Inflammatory macrophage treated with lipopolysaccharide for 1 hour (primary cell): ENCODE data around the gene SPTBN4.
A peak's percentile ranks its signal among the peaks of the same experiment; 100 is the strongest.
"Not testable (repeated sequence)": the region's sequence is repeated elsewhere in the genome, so short reads cannot be mapped to it uniquely, and the experiment has no call there.

ENCODE experiments used
- DNase-seq, 2 donors: peaks; one replicate each; pipeline ENCODE4 v3.0.0-alpha.2; 2020 to 2022

SPTBN4 gene

GRCh38 chr19:40533508-40533907 lies 66.7 kb downstream of the SPTBN4 start:
- no peak for DNase-seq

- DNase-seq: no peak
These were observed 67.3 kb downstream of the SPTBN4 start for GRCh38 chr19:40534148-40534547.

- no peak for DNase-seq
These were observed 72.3 kb downstream of the SPTBN4 start for GRCh38 chr19:40539070-40539469.

GRCh38 chr19:40542202-40542859 lies 75.5 kb downstream of the SPTBN4 start:
- DNase-seq: no peak

GRCh38 chr19:40543029-40543597 lies 76.3 kb downstream of the SPTBN4 start:
- DNase-seq: no peak

- not testable (repeated sequence) for DNase-seq
These were observed 79.5 kb downstream of the SPTBN4 start for GRCh38 chr19:40546153-40546841.

- not testable (repeated sequence) for DNase-seq
These were observed 80.4 kb downstream of the SPTBN4 start for GRCh38 chr19:40547190-40547589.

- DNase-seq: no peak
These were observed 81.0 kb downstream of the SPTBN4 start for GRCh38 chr19:40547836-40548235.

- peak; percentile 31 to 32 for DNase-seq
These were observed 82.4 kb downstream of the SPTBN4 start for GRCh38 chr19:40549007-40549708.

- no peak for DNase-seq
These were observed 84.2 kb downstream of the SPTBN4 start for GRCh38 chr19:40550951-40551350.

GRCh38 chr19:40552848-40553247 lies 86.0 kb downstream of the SPTBN4 start:
- DNase-seq: no peak

GRCh38 chr19:40553885-40554857 lies 87.4 kb downstream of the SPTBN4 start:
- DNase-seq: no peak

GRCh38 chr19:40555978-40556689 lies 89.3 kb downstream of the SPTBN4 start:
- no peak for DNase-seq

- DNase-seq: no peak
These were observed 90.2 kb downstream of the SPTBN4 start for GRCh38 chr19:40556953-40557530.

GRCh38 chr19:40559394-40559793 lies 92.6 kb downstream of the SPTBN4 start:
- DNase-seq: no peak

GRCh38 chr19:40560092-40560507 lies 93.3 kb downstream of the SPTBN4 start:
- no peak for DNase-seq

GRCh38 chr19:40561947-40562346 lies 95.1 kb downstream of the SPTBN4 start:
- no peak for DNase-seq

GRCh38 chr19:40564535-40564934 lies 97.7 kb downstream of the SPTBN4 start:
- DNase-seq: not testable (repeated sequence)

GRCh38 chr19:40565355-40565754 lies 98.6 kb downstream of the SPTBN4 start:
- no peak for DNase-seq

GRCh38 chr19:40565910-40566495 lies 99.2 kb downstream of the SPTBN4 start:
- DNase-seq: no peak
